Cardiac muscle cell (in vitro differentiated cells and primary cell): ENCODE results near the gene FANCD2OS. TPM values are rescaled to one million over a fixed set of nuclear protein-coding genes. Genes with fewer than 3 reads are reported as not detected.
"Not testable (repeated sequence)": the region's sequence is repeated elsewhere in the genome, so short reads cannot be mapped to it uniquely, and the experiment has no call there.

Experiments
- DNase-seq, 2 donors: peaks; one replicate each; pipeline versions ENCODE4 v3.0.0 to v3.0.0-alpha.2; 2010 to 2017; ENCODE audit warnings: low read depth in 1 of 2, low spot score in 1 of 2
- H3K27ac ChIP-seq: fragments of 200-600 bp; sonication (generic); 2 replicates; pipeline ENCODE4 v1.5.1; 2016
- H3K27me3 ChIP-seq: fragments of 200-600 bp; sonication (generic); 2 replicates; pipeline ENCODE4 v1.6.0; 2016; ENCODE audit warnings: control low read depth
- H3K36me3 ChIP-seq: fragments of 200-600 bp; sonication (generic); 2 replicates; pipeline ENCODE4 v1.5.1; 2016; ENCODE audit warnings: control low read depth
- H3K4me1 ChIP-seq: fragments of 200-600 bp; sonication (generic); 2 replicates; pipeline ENCODE4 v1.8.1; 2017; ENCODE audit warnings: low read depth, mild to moderate bottlenecking, mixed run types
- H3K4me3 ChIP-seq: fragments of 200-600 bp; sonication (generic); 2 replicates; pipeline ENCODE4 v1.5.1; 2016; ENCODE audit warnings: mild to moderate bottlenecking
- H3K9me3 ChIP-seq: fragments of 200-600 bp; sonication (generic); 2 replicates; pipeline ENCODE4 v1.5.1; 2017; ENCODE audit warnings: low read depth, mild to moderate bottlenecking, control low read depth
- polyA plus RNA-seq: library from polyadenylated mRNA; unstranded; fragments of >200 nt; fragmentation: Nextera tagmentation; extraction: Ambion mirVana; gene quantifications from 2 replicates; pipeline ENCODE4 v1.2.1, GENCODE V29; 2016
- total RNA-seq: library from RNA; depleted of rRNA; stranded (reverse); fragments of >200 nt; gene quantifications from 2 replicates; pipeline ENCODE4 v1.2.3, GENCODE V29; 2016
- TF ChIP-seq, protein P1 (sequence below): IDR thresholded peaks from 2 replicates; pipeline ENCODE4 v1.5.1; 2012; ENCODE audit warnings: low read depth, mild to moderate bottlenecking, low read length

The FANCD2OS gene
- total and polyA plus RNA-seq, 2 experiments from 2014 or later, result not detected

DNA sequence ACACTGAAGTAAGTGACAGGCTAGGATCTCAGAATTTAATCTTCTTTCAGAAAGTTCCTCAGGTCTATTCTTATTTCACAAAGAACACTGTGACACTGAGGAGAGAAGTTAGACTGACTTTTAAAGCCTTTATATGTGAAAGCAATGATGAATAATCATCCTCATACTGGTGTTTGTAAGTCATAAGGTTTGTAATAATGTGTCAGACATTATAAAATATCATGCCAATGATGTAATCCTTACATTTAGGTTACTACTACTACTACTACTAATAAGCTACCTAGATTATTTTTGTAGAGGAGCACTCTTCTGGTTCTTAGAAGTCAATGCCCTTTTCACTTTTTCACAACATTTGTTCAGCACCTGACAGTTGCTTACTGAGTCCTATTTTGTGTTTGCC is 33.4 kb downstream of the FANCD2OS start:
- TF ChIP-seq, protein P1, sequence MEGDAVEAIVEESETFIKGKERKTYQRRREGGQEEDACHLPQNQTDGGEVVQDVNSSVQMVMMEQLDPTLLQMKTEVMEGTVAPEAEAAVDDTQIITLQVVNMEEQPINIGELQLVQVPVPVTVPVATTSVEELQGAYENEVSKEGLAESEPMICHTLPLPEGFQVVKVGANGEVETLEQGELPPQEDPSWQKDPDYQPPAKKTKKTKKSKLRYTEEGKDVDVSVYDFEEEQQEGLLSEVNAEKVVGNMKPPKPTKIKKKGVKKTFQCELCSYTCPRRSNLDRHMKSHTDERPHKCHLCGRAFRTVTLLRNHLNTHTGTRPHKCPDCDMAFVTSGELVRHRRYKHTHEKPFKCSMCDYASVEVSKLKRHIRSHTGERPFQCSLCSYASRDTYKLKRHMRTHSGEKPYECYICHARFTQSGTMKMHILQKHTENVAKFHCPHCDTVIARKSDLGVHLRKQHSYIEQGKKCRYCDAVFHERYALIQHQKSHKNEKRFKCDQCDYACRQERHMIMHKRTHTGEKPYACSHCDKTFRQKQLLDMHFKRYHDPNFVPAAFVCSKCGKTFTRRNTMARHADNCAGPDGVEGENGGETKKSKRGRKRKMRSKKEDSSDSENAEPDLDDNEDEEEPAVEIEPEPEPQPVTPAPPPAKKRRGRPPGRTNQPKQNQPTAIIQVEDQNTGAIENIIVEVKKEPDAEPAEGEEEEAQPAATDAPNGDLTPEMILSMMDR, result no peak
- H3K4me1 ChIP-seq, result no peaks in the 10 kb centered on the region
- no peaks in the 10 kb centered on the region for H3K36me3 ChIP-seq
- no peaks in the 10 kb centered on the region for H3K27me3 ChIP-seq
- no peak for DNase-seq
- no peaks in the 10 kb centered on the region for H3K9me3 ChIP-seq
- H3K27ac ChIP-seq, result no peak overlapping the region
- no peak overlapping the region for H3K4me3 ChIP-seq

DNA sequence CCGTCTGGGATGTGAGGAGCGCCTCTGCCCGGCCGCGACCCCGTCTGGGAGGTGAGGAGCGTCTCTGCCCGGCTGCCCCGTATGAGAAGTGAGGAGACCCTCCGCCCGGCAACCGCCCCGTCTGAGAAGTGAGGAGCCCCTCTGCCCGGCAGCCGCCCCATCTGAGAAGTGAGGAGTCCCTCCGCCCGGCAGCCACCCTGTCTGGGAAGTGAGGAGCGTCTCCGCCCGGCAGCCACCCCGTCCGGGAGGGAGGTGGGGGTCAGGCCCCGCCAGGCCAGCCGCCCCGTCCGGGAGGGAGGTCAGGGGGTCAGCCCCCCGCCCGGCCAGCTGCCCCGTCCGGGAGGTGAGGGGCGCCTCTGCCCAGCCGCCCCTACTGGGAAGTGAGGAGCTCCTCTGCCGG is 38.0 kb downstream of the FANCD2OS start:
- not testable (repeated sequence) for H3K36me3 ChIP-seq, DNase-seq, H3K4me1 ChIP-seq, H3K27me3 ChIP-seq, H3K9me3 ChIP-seq, H3K4me3 ChIP-seq, H3K27ac ChIP-seq

DNA sequence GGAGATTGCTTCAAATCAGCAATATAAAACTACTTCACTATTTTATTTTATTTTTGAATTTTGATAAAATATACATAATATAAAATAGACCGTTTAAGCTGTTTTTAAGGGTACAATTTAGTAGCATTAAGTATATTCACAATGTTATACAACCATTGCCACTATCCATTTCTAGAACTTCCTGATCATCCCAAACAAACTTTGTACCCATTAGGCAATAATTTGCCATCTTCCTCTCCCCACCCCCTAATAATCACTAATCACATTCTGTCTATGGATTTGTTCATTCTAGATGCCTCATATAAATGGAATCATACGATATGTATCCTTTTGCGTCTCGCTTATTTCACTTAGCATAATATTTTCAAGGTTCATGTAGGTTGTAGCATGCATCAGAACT is 53.0 kb downstream of the FANCD2OS start:
- TF ChIP-seq, protein P1, result no peak

More for the DNA sequence above, 53.0 kb downstream of the FANCD2OS start:
- Histone ChIP-seq H3K36me3 (no peaks in the 10 kb centered on the region), H3K9me3 (no peaks in the 10 kb centered on the region), H3K4me3 (no peak overlapping the region), H3K4me1 (no peaks in the 10 kb centered on the region), H3K27me3 (no peaks in the 10 kb centered on the region), H3K27ac (no peak overlapping the region)
- no peak for DNase-seq

Other genes starting within 250 kb of the FANCD2OS start
- gene CIDEC, start 228.0 kb downstream of the FANCD2OS start, total RNA-seq, result not detected in 2 replicates
- gene CIDEC, start 228.0 kb downstream of the FANCD2OS start, polyA plus RNA-seq, result 0.37 TPM in 1 of 2 replicates, not detected in the other
- gene JAGN1, start 217.6 kb downstream of the FANCD2OS start, total RNA-seq, result 42.0 and 58.0 TPM in 2 replicates
- 50.6 TPM in 2 replicates for gene JAGN1, start 217.6 kb downstream of the FANCD2OS start, polyA plus RNA-seq
- gene IL17RE, start 205.4 kb downstream of the FANCD2OS start, total RNA-seq, result 1.3 and 3.7 TPM in 2 replicates
- gene IL17RE, start 205.4 kb downstream of the FANCD2OS start, polyA plus RNA-seq, result 0.89 and 1.2 TPM in 2 replicates
- 33.7 and 49.2 TPM in 2 replicates for gene IL17RC, start 191.2 kb downstream of the FANCD2OS start, total RNA-seq
- 59.8 and 61.2 TPM in 2 replicates for gene IL17RC, start 191.2 kb downstream of the FANCD2OS start, polyA plus RNA-seq
- gene CRELD1, start 174.4 kb downstream of the FANCD2OS start, total RNA-seq, result 151 and 178 TPM in 2 replicates
- 179 and 225 TPM in 2 replicates for gene CRELD1, start 174.4 kb downstream of the FANCD2OS start, polyA plus RNA-seq
- gene PRRT3, start 155.8 kb downstream of the FANCD2OS start, total RNA-seq, result 9.8 and 11.0 TPM in 2 replicates
- 13.6 TPM in 2 replicates for gene PRRT3, start 155.8 kb downstream of the FANCD2OS start, polyA plus RNA-seq
- gene EMC3, start 121.4 kb downstream of the FANCD2OS start, total RNA-seq, result 40.3 and 40.8 TPM in 2 replicates
- 98.5 and 102 TPM in 2 replicates for gene EMC3, start 121.4 kb downstream of the FANCD2OS start, polyA plus RNA-seq
- 14.8 and 84.3 TPM in 2 replicates for gene FANCD2, start 81.8 kb downstream of the FANCD2OS start, total RNA-seq
- gene FANCD2, start 81.8 kb downstream of the FANCD2OS start, polyA plus RNA-seq, result 10.9 and 23.5 TPM in 2 replicates
- gene BRK1, start 7.4 kb upstream of the FANCD2OS start, total RNA-seq, result 83.0 and 138 TPM in 2 replicates
- gene BRK1, start 7.4 kb upstream of the FANCD2OS start, polyA plus RNA-seq, result 214 and 278 TPM in 2 replicates
- gene VHL, start 33.5 kb upstream of the FANCD2OS start, total RNA-seq, result 28.2 and 51.4 TPM in 2 replicates
- 20.9 and 33.2 TPM in 2 replicates for gene VHL, start 33.5 kb upstream of the FANCD2OS start, polyA plus RNA-seq
- gene IRAK2, start 56.7 kb upstream of the FANCD2OS start, total RNA-seq, result 1.1 and 2.1 TPM in 2 replicates
- gene IRAK2, start 56.7 kb upstream of the FANCD2OS start, polyA plus RNA-seq, result 1.1 TPM in 2 replicates
- gene TATDN2, start 140.2 kb upstream of the FANCD2OS start, total RNA-seq, result 8.9 and 13.1 TPM in 2 replicates
- 5.9 and 7.7 TPM in 2 replicates for gene TATDN2, start 140.2 kb upstream of the FANCD2OS start, polyA plus RNA-seq
- 0.18 TPM in 1 of 2 replicates, not detected in the other for gene GHRL, start 184.7 kb upstream of the FANCD2OS start, total RNA-seq
- gene GHRL, start 184.7 kb upstream of the FANCD2OS start, polyA plus RNA-seq, result 0.46 and 1.4 TPM in 2 replicates
- gene SEC13, start 212.9 kb upstream of the FANCD2OS start, total RNA-seq, result 151 and 198 TPM in 2 replicates
- 223 and 270 TPM in 2 replicates for gene SEC13, start 212.9 kb upstream of the FANCD2OS start, polyA plus RNA-seq